Activated T-helper 17 cell treated with anti-CD3 and anti-CD28 coated beads, Interleukin-2, amount 50 U/mL, for 72 hours (primary cell): ENCODE results near the gene LARGE1. TPM values are rescaled to one million over a fixed set of nuclear protein-coding genes. Genes with fewer than 3 reads are reported as not detected.

Experiments used
- ATAC-seq: fragments of 150-1000 bp; cut with Tn5 transposase; replicated peaks from 2 replicates; pipeline ENCODE4 v1.10.0; 2021; ENCODE audit warnings: mild to moderate bottlenecking, moderate library complexity
- H3K27ac Mint-ChIP-seq: one replicate; pipeline ENCODE4 v1.8.0; 2022; ENCODE audit warnings: mixed read lengths
- H3K27me3 Mint-ChIP-seq: one replicate; pipeline ENCODE4 v1.8.0; 2022; ENCODE audit warnings: mixed read lengths
- H3K36me3 Mint-ChIP-seq: one replicate; pipeline ENCODE4 v1.8.0; 2022; ENCODE audit warnings: low read depth, mild to moderate bottlenecking, mixed read lengths
- H3K4me1 Mint-ChIP-seq: one replicate; pipeline ENCODE4 v1.8.0; 2022; ENCODE audit warnings: mixed read lengths
- H3K4me3 Mint-ChIP-seq: one replicate; pipeline ENCODE4 v1.8.0; 2022; ENCODE audit warnings: mild to moderate bottlenecking, mixed read lengths
- H3K9me3 Mint-ChIP-seq: one replicate; pipeline ENCODE4 v1.8.0; 2022; ENCODE audit warnings: mixed read lengths
- total RNA-seq, 2 donors: library from RNA; stranded (reverse); gene quantifications; one replicate each; pipeline ENCODE4 v1.2.3, GENCODE V29; 2022

Gene LARGE1
- total RNA-seq, 2 donors from 2014 or later: 0.45 to 0.73 TPM

DNA sequence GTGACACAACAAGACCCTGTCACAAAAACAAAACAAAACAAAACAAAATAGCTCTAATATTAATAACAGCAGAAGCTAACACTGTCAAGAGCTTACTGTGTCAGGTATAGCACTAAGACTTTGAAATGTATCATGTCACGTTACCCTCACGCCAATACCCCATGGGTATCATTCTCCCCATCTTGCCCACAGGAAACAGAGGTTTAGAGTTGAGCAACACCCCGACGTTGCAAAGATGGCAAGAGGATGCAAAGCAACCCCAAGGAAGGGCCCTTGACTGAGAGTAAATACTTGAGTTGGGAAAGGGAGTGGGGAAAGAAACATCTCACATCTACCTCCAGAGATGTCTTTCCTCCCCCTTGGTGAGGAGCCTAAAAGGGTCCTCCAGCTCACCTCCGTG, 366.8 kb downstream of the LARGE1 start:
- H3K9me3 Mint-ChIP-seq: peaks cover 7% of the 10 kb centered on the region
- peak; percentile 19 for ATAC-seq
- H3K4me3 Mint-ChIP-seq: no peak overlapping the region
- H3K4me1 Mint-ChIP-seq: no peaks in the 10 kb centered on the region
- H3K27ac Mint-ChIP-seq: no peak overlapping the region
- no peaks in the 10 kb centered on the region for H3K27me3 Mint-ChIP-seq
- no peaks in the 10 kb centered on the region for H3K36me3 Mint-ChIP-seq

DNA sequence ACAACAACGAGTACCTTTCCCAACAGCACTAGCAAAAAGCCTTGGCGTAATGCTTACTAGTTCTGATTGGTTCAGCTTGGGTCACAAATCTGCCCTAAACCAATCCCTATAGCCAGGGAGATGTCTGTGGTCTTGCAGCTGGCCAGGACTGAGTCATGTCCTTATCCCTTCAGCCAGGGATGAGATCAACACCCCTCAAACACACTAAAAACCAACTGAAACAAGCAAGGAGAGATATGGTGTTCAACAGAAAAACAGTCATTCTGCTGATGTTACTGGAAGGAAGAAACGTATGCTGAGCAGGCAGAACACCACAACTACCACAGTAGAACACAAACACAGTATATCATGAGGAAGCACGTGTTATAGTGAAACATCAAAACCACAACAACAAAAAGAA, 375.6 kb downstream of the LARGE1 start:
- no peak overlapping the region for H3K4me3 Mint-ChIP-seq
- peaks cover 4% of the 10 kb centered on the region for H3K4me1 Mint-ChIP-seq
- no peaks in the 10 kb centered on the region for H3K27me3 Mint-ChIP-seq
- H3K36me3 Mint-ChIP-seq: no peaks in the 10 kb centered on the region
- ATAC-seq: peak; percentile 63
- peaks cover 6% of the 10 kb centered on the region for H3K9me3 Mint-ChIP-seq
- no peak overlapping the region for H3K27ac Mint-ChIP-seq

DNA sequence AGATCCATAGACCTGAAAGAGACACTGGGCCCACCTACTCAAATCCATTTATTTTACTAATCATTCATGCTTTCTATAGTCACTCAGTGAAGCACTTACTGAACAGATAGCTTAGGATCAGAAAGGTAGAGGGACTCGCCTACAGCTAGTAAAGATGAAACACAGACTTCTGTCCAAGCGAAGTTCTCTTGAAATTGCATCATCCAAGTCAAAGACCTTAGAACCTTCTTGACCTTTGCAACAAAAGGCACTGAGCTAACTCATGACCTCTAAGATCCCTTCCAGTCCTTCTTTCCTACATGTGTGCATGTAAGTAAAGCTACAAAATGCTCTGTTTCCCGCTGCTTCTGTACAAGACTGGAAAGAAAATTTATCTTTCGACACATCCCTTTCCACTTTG, 377.6 kb downstream of the LARGE1 start:
- peaks cover 6% of the 10 kb centered on the region for H3K9me3 Mint-ChIP-seq
- H3K36me3 Mint-ChIP-seq: no peaks in the 10 kb centered on the region
- H3K27me3 Mint-ChIP-seq: no peaks in the 10 kb centered on the region
- no peak for ATAC-seq
- peaks cover 4% of the 10 kb centered on the region for H3K4me1 Mint-ChIP-seq
- H3K4me3 Mint-ChIP-seq: no peak overlapping the region
- H3K27ac Mint-ChIP-seq: no peak overlapping the region

DNA sequence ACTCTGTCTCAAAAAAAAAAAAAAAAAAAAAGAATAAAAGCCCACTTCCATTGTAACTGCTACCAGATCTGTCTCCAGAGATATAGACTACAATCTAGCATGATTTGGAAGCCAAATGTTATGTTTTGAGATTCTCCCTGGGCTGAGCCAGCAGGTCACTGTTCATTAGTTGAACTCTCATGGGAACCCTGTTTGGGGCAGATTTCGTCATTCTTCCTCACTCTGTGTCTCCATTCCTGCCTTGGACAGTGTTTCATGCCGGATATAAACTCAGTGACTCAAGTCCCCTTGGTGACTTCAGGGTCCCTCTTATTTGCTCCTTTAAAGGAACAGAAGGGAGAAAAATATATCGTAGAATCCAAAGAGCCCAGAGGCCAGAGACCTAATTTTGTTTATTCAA, 378.1 kb downstream of the LARGE1 start:
- Mint-ChIP-seq H3K9me3 (peaks cover 6% of the 10 kb centered on the region), H3K4me3 (no peak overlapping the region), H3K4me1 (peaks cover 4% of the 10 kb centered on the region), H3K36me3 (no peaks in the 10 kb centered on the region), H3K27me3 (no peaks in the 10 kb centered on the region), H3K27ac (no peak overlapping the region)
- ATAC-seq: no peak

DNA sequence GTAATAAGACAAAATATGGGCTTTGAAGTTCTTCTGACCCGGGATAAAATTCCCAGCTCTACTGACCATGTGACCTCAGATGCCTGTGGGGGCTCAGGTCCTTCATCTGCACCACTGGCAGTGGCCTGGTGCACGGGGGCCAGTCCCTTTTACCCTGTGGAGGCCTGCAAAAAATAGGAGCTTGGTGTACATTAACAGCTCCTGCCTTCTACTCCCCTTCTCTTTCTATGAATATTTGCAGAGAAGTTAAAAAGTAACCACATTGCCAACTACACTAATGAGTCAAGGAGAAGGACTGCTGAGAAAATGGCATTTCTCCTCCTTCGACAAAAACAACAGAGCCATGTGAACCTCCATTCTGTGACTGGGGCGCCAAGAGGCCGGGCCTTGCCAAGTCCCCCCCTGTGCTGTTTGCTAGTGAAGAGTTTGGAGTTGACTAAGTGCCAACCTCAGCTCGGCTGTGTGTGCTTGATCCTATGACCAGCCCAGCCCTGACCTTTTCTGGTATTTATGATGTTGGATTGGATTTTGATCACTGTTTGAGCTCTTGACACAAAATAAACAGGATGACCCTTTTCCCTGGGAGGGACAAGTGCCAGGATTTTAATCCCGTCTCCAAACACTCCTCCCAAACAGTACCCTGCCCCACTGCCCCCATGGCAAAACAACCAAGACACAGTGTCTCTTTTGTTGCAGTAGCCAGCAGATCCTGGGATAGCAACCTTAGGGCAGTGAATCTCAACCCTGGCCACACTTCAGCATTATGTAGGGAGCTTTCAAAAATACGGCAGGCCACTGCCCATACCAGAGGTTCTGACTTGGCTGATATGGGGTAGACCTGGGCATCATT, 380.1 kb downstream of the LARGE1 start:
- Mint-ChIP-seq H3K9me3 (no peaks in the 10 kb centered on the region), H3K27me3 (no peaks in the 10 kb centered on the region), H3K36me3 (no peaks in the 10 kb centered on the region), H3K4me3 (no peak overlapping the region), H3K27ac (no peak overlapping the region), H3K4me1 (peaks cover 4% of the 10 kb centered on the region)
- no peak for ATAC-seq

GRCh38 chr22:33539202-33539901, 380.9 kb downstream of the LARGE1 start:
- Mint-ChIP-seq H3K27me3 (no peaks in the 10 kb centered on the region), H3K4me3 (no peak overlapping the region), H3K9me3 (no peaks in the 10 kb centered on the region), H3K36me3 (no peaks in the 10 kb centered on the region), H3K27ac (no peak overlapping the region), H3K4me1 (no peaks in the 10 kb centered on the region)
- no peak for ATAC-seq

DNA sequence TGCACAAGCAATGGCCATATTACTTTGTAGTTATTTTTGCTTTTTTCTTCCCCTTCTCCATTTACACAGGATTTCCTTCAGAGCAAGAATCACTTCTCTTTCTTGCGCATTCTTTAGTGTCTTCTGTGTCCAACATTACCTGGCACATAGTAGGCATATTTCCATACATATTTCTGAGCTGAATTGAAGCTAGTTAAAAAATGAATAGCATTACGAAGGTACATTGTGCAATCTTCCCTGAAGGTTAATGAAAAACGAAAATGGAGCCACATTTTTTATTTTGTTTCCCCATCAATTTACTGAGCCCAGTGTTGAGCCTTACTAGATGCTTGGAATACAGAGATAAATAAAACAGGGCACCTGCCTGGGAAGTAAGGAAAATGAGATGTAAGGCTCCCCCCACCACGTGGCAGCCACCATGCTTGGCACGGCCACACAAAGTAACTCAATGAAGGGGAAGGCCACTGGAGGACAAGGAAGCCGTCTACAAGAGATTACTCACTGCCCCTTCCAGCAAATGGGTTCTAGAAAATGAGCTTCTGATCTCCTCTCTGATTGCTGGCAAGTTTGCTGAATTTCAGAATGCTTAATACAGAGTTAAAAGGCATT, 381.9 kb downstream of the LARGE1 start:
- ATAC-seq: no peak
- Mint-ChIP-seq H3K36me3 (no peaks in the 10 kb centered on the region), H3K4me3 (no peak overlapping the region), H3K27ac (no peak overlapping the region), H3K9me3 (peaks cover 4% of the 10 kb centered on the region), H3K4me1 (no peaks in the 10 kb centered on the region), H3K27me3 (no peaks in the 10 kb centered on the region)

- Mint-ChIP-seq H3K4me1 (no peaks in the 10 kb centered on the region), H3K9me3 (peaks cover 4% of the 10 kb centered on the region), H3K27me3 (no peaks in the 10 kb centered on the region), H3K4me3 (no peak overlapping the region), H3K36me3 (no peaks in the 10 kb centered on the region), H3K27ac (no peak overlapping the region)
- ATAC-seq: no peak
Observed at GRCh38 chr22:33537059-33537458, 383.2 kb downstream of the LARGE1 start.

- peaks cover 4% of the 10 kb centered on the region for H3K9me3 Mint-ChIP-seq
- H3K4me1 Mint-ChIP-seq: no peaks in the 10 kb centered on the region
- H3K27me3 Mint-ChIP-seq: no peaks in the 10 kb centered on the region
- H3K36me3 Mint-ChIP-seq: no peaks in the 10 kb centered on the region
- no peak for ATAC-seq
- no peak overlapping the region for H3K27ac Mint-ChIP-seq
- no peak overlapping the region for H3K4me3 Mint-ChIP-seq
Observed at GRCh38 chr22:33535937-33536875, 384.1 kb downstream of the LARGE1 start.

- no peaks in the 10 kb centered on the region for H3K4me1 Mint-ChIP-seq
- no peak overlapping the region for H3K27ac Mint-ChIP-seq
- no peak overlapping the region for H3K4me3 Mint-ChIP-seq
- H3K27me3 Mint-ChIP-seq: no peaks in the 10 kb centered on the region
- ATAC-seq: no peak
- peaks cover 4% of the 10 kb centered on the region for H3K9me3 Mint-ChIP-seq
- no peaks in the 10 kb centered on the region for H3K36me3 Mint-ChIP-seq
Observed at GRCh38 chr22:33529424-33530113, 390.7 kb downstream of the LARGE1 start.

DNA sequence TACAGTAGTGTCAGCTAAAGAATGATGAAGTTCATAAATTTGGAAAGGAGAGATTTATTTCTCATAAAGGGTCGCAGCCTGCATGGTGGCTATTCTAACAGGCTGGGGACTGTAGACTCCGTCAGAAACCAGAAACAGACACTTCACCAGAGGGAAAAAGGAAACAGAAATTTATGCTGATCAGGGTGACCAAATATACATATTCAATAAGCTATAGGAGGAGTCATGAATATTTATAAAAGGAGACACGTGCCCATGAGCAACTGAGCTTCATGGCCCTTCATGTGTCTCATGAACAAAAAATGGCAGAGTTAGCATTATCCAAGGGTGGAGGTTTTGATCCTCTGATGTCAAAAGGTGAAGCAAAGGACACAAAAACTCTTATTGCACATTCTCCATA, 392.1 kb downstream of the LARGE1 start:
- no peak overlapping the region for H3K27ac Mint-ChIP-seq
- H3K4me1 Mint-ChIP-seq: no peaks in the 10 kb centered on the region
- H3K9me3 Mint-ChIP-seq: no peaks in the 10 kb centered on the region
- no peaks in the 10 kb centered on the region for H3K36me3 Mint-ChIP-seq
- no peaks in the 10 kb centered on the region for H3K27me3 Mint-ChIP-seq
- ATAC-seq: no peak
- no peak overlapping the region for H3K4me3 Mint-ChIP-seq

GRCh38 chr22:33526434-33527107, 393.7 kb downstream of the LARGE1 start:
- no peaks in the 10 kb centered on the region for H3K4me1 Mint-ChIP-seq
- no peaks in the 10 kb centered on the region for H3K36me3 Mint-ChIP-seq
- no peak for ATAC-seq
- no peak overlapping the region for H3K27ac Mint-ChIP-seq
- H3K27me3 Mint-ChIP-seq: no peaks in the 10 kb centered on the region
- H3K4me3 Mint-ChIP-seq: no peak overlapping the region
- H3K9me3 Mint-ChIP-seq: no peaks in the 10 kb centered on the region

GRCh38 chr22:33524511-33525260, 395.6 kb downstream of the LARGE1 start:
- Mint-ChIP-seq H3K4me3 (no peak overlapping the region), H3K27ac (no peak overlapping the region), H3K9me3 (no peaks in the 10 kb centered on the region), H3K27me3 (no peaks in the 10 kb centered on the region), H3K36me3 (no peaks in the 10 kb centered on the region), H3K4me1 (no peaks in the 10 kb centered on the region)
- no peak for ATAC-seq
